ENCODE results near the gene TMEM115.

TMEM115 gene

GRCh38 chr3:50388016-50388719 is 28.8 kb upstream of the TMEM115 start:
- no peak overlapping the region for H3K27ac ChIP-seq
- no peaks in the 10 kb centered on the region for H3K9me3 ChIP-seq (ENCODE audit: control insufficient read depth, low read length)
- H3K4me3 ChIP-seq (ENCODE audit: low read depth, low read length) = no peak overlapping the region
- no peaks in the 10 kb centered on the region for H3K27me3 ChIP-seq (ENCODE audit: control insufficient read depth, insufficient read depth, low read length)
- no peaks in the 10 kb centered on the region for H3K36me3 ChIP-seq (ENCODE audit: control insufficient read depth, insufficient read depth, low read length)
- peaks cover 11% of the 10 kb centered on the region for H3K4me1 ChIP-seq
- H3K79me2 ChIP-seq = no peaks in the 10 kb centered on the region
- H3K4me2 ChIP-seq (ENCODE audit: low read length) = no peak overlapping the region
- no peak overlapping the region for H3K9ac ChIP-seq
- no peak for TF ChIP-seq CTCF (IDR thresholded peaks at IDR 0.05)
- H2AFZ ChIP-seq = no peak overlapping the region

GRCh38 chr3:50385754-50386153 is 26.4 kb upstream of the TMEM115 start:
- Histone ChIP-seq H3K36me3 (ENCODE audit: control insufficient read depth, insufficient read depth, low read length) (no peaks in the 10 kb centered on the region), H2AFZ (no peak overlapping the region), H3K79me2 (no peaks in the 10 kb centered on the region), H3K4me3 (ENCODE audit: low read depth, low read length) (no peak overlapping the region), H3K4me1 (peaks cover under 1% of the 10 kb centered on the region), H3K9me3 (ENCODE audit: control insufficient read depth, low read length) (no peaks in the 10 kb centered on the region), H3K27ac (no peak overlapping the region), H3K4me2 (ENCODE audit: low read length) (no peak overlapping the region), H3K9ac (no peak overlapping the region), H3K27me3 (ENCODE audit: control insufficient read depth, insufficient read depth, low read length) (no peaks in the 10 kb centered on the region)
- TF ChIP-seq CTCF (IDR thresholded peaks at IDR 0.05) = no peak

GRCh38 chr3:50383750-50384149 is 24.4 kb upstream of the TMEM115 start:
- Histone ChIP-seq H3K27ac (no peak overlapping the region), H3K4me1 (no peaks in the 10 kb centered on the region), H3K4me3 (ENCODE audit: low read depth, low read length) (no peak overlapping the region), H2AFZ (no peak overlapping the region), H3K27me3 (ENCODE audit: control insufficient read depth, insufficient read depth, low read length) (no peaks in the 10 kb centered on the region), H3K79me2 (no peaks in the 10 kb centered on the region), H3K9ac (no peak overlapping the region), H3K36me3 (ENCODE audit: control insufficient read depth, insufficient read depth, low read length) (no peaks in the 10 kb centered on the region), H3K4me2 (ENCODE audit: low read length) (no peak overlapping the region), H3K9me3 (ENCODE audit: control insufficient read depth, low read length) (no peaks in the 10 kb centered on the region)
- TF ChIP-seq CTCF (IDR thresholded peaks at IDR 0.05) = no peak

- Histone ChIP-seq H3K9me3 (ENCODE audit: control insufficient read depth, low read length) (no peaks in the 10 kb centered on the region), H3K79me2 (no peaks in the 10 kb centered on the region), H3K4me3 (ENCODE audit: low read depth, low read length) (no peak overlapping the region), H3K27ac (no peak overlapping the region), H2AFZ (no peak overlapping the region), H3K4me2 (ENCODE audit: low read length) (no peak overlapping the region), H3K36me3 (ENCODE audit: control insufficient read depth, insufficient read depth, low read length) (no peaks in the 10 kb centered on the region), H3K27me3 (ENCODE audit: control insufficient read depth, insufficient read depth, low read length) (no peaks in the 10 kb centered on the region), H3K4me1 (no peaks in the 10 kb centered on the region), H3K9ac (no peak overlapping the region)
- TF ChIP-seq CTCF (IDR thresholded peaks at IDR 0.05) = no peak
These were observed 23.4 kb upstream of the TMEM115 start for GRCh38 chr3:50382722-50383121.

- Histone ChIP-seq H3K27me3 (ENCODE audit: control insufficient read depth, insufficient read depth, low read length) (no peaks in the 10 kb centered on the region), H3K27ac (no peak overlapping the region), H3K79me2 (no peaks in the 10 kb centered on the region), H3K4me3 (ENCODE audit: low read depth, low read length) (no peak overlapping the region), H3K4me1 (no peaks in the 10 kb centered on the region), H3K9me3 (ENCODE audit: control insufficient read depth, low read length) (no peaks in the 10 kb centered on the region), H3K4me2 (ENCODE audit: low read length) (no peak overlapping the region), H2AFZ (no peak overlapping the region), H3K36me3 (ENCODE audit: control insufficient read depth, insufficient read depth, low read length) (no peaks in the 10 kb centered on the region), H3K9ac (no peak overlapping the region)
- TF ChIP-seq CTCF (IDR thresholded peaks at IDR 0.05) = no peak
These were observed 22.1 kb upstream of the TMEM115 start for GRCh38 chr3:50381383-50381782.

Data from parathyroid adenoma (tissue), 2 donors.